ENCODE results near the gene PTPRJ. TPM values are rescaled to one million over a fixed set of nuclear protein-coding genes. Genes with fewer than 3 reads are reported as not detected.

The PTPRJ gene
- total RNA-seq, 1 donor from 2014 or later, result 18.9 TPM

DNA sequence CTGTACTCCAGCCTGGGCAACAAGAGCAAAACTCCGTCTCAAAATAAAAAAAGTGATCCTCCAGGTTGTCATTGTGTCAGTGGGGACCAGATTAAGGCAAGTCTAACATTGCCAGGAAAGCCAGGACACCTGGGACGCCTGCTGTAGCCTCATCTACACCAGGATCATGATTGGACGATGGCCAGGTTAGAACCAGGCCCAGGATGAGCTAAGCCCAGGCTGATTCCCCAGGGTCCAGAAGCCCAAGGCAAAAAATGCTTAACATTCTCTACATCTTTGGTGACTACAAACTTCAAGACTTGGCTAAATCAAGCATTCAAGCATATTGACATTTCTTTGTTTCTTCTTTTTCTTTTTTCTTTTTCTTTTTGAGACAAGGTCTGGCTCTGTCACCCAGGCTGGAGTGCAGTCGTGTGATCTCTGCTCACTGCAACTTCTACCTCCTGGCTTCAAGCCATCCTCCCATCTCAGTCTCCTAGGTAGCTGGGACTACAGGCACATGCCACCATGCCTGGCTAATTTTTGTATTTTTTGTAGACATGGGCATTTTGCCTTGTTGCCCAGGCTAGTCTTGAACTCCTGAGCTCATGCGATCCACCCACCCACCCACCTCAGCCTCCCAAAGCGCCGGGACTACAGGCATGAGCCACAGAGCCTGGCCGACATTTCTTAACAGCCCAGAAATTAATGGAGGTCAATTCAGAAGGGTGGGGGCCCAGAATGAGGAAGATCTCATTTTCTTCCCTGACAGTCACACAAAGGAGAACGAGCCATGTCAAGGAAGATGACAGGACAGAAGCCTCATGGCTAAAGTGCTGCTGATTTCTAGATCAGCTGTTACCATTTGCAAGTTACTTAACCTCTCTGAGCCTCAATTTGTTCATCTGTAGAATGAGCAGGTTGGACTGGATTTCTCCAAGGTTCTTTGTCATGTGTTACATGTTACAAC lies 12.5 kb upstream of the PTPRJ start:
- Mint-ChIP-seq H3K4me1 (ENCODE audit: low read depth) (no peaks in the 10 kb centered on the region), H3K27ac (no peak overlapping the region), H3K27me3 (peaks cover 3% of the 10 kb centered on the region), H3K4me3 (ENCODE audit: low read depth) (no peak overlapping the region), H3K36me3 (ENCODE audit: insufficient read depth) (no peaks in the 10 kb centered on the region), H3K9me3 (ENCODE audit: low read depth) (no peaks in the 10 kb centered on the region)
- no peak for DNase-seq (ENCODE audit: low spot score, unreplicated experiment)
- TF ChIP-seq, protein P1, sequence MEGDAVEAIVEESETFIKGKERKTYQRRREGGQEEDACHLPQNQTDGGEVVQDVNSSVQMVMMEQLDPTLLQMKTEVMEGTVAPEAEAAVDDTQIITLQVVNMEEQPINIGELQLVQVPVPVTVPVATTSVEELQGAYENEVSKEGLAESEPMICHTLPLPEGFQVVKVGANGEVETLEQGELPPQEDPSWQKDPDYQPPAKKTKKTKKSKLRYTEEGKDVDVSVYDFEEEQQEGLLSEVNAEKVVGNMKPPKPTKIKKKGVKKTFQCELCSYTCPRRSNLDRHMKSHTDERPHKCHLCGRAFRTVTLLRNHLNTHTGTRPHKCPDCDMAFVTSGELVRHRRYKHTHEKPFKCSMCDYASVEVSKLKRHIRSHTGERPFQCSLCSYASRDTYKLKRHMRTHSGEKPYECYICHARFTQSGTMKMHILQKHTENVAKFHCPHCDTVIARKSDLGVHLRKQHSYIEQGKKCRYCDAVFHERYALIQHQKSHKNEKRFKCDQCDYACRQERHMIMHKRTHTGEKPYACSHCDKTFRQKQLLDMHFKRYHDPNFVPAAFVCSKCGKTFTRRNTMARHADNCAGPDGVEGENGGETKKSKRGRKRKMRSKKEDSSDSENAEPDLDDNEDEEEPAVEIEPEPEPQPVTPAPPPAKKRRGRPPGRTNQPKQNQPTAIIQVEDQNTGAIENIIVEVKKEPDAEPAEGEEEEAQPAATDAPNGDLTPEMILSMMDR (IDR thresholded peaks at IDR 0.05; ENCODE audit: unreplicated experiment), result no peak

DNA sequence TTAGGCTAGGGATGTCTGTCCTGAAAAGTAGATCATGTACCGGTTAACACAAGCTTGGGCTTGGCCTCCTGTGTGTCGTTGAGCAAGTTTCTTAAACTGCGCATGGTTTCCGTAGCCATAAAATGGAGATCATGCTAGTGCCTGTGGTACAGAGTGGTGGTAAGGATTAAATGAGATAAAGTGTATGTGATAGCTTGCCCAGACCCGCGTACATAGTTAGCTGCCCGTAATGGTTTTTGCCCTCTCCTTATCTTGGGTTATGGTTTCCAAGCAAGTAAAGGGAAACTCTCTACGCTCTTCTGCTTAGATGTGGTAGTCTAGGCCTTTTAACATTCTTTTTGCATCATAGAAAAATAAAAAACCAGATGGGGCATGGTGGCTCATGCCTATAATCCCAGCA lies 11.0 kb upstream of the PTPRJ start:
- peaks cover 3% of the 10 kb centered on the region for H3K27me3 Mint-ChIP-seq
- H3K27ac Mint-ChIP-seq, result no peak overlapping the region
- H3K9me3 Mint-ChIP-seq (ENCODE audit: low read depth), result no peaks in the 10 kb centered on the region
- H3K4me3 Mint-ChIP-seq (ENCODE audit: low read depth), result no peak overlapping the region
- no peaks in the 10 kb centered on the region for H3K4me1 Mint-ChIP-seq (ENCODE audit: low read depth)
- no peaks in the 10 kb centered on the region for H3K36me3 Mint-ChIP-seq (ENCODE audit: insufficient read depth)
- DNase-seq (ENCODE audit: low spot score, unreplicated experiment), result no peak
- TF ChIP-seq, protein P1 (IDR thresholded peaks at IDR 0.05; ENCODE audit: unreplicated experiment), result no peak

DNA sequence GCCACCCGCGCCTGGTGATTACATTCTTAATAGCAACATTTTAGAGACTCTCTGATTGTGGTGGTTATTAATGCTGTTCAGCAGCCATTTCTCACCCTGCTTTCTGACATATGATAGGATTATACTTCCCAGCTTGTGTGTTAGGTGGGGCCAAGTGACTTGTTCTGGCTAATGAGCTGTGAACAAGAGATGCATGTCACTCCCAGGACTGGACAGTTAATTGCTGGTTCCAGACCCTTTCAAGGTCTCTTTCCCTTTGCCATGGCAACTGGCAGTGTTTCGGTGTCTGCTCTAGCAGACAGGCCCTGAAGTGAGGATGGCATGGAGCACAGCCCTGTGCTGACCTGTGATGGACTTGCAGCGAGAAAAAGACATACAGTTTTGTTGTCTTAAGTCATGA lies 8.9 kb upstream of the PTPRJ start:
- Mint-ChIP-seq H3K27me3 (peaks cover 3% of the 10 kb centered on the region), H3K27ac (no peak overlapping the region), H3K9me3 (ENCODE audit: low read depth) (no peaks in the 10 kb centered on the region), H3K4me1 (ENCODE audit: low read depth) (no peaks in the 10 kb centered on the region), H3K36me3 (ENCODE audit: insufficient read depth) (no peaks in the 10 kb centered on the region), H3K4me3 (ENCODE audit: low read depth) (no peak overlapping the region)
- TF ChIP-seq, protein P1 (IDR thresholded peaks at IDR 0.05; ENCODE audit: unreplicated experiment), result no peak
- DNase-seq (ENCODE audit: low spot score, unreplicated experiment), result no peak

DNA sequence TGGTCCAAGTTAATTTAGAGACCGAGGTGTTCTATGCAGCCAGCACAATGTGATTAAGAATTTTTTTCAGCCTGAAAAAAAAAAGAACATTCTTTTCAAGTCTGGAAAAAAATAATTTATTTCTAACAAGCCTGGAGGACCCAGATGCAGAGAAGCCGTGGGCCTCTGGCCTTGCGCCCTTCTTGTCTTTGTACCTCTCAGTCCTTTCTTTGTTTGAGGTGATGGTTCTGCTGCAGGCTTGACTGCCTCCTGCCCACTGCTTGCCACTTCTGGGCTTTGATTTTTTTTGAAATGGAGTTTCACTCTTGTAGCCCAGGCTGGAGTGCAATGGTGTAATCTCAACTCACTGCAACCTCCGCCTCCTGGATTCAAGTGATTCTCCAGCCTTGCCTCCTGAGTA lies 7.2 kb upstream of the PTPRJ start:
- Mint-ChIP-seq H3K4me1 (ENCODE audit: low read depth) (no peaks in the 10 kb centered on the region), H3K27me3 (peaks cover 8% of the 10 kb centered on the region), H3K4me3 (ENCODE audit: low read depth) (no peak overlapping the region), H3K9me3 (ENCODE audit: low read depth) (no peaks in the 10 kb centered on the region), H3K27ac (no peak overlapping the region), H3K36me3 (ENCODE audit: insufficient read depth) (no peaks in the 10 kb centered on the region)
- DNase-seq (ENCODE audit: low spot score, unreplicated experiment), result no peak
- TF ChIP-seq, protein P1 (IDR thresholded peaks at IDR 0.05; ENCODE audit: unreplicated experiment), result no peak

DNA sequence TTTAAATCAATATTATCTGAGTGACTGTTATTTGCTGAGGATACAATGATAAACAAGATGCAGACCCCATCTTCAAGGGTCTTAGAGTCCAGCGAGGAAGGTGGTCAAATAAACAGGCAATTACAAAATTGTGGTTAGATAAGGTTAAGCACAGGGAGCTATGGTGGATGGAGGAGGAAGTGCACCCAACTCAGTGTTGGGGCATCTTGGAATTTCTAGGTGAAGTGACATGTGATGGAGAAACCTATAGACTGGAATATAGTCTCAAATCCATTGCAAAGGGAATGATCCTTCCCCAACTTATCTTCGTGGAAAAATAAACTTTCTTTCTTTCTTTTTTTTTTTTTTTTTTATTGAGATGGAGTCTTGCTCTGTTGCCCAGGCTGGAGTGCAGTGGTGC lies 3.4 kb upstream of the PTPRJ start:
- H3K4me3 Mint-ChIP-seq (ENCODE audit: low read depth), result no peak overlapping the region
- no peak overlapping the region for H3K27ac Mint-ChIP-seq
- H3K4me1 Mint-ChIP-seq (ENCODE audit: low read depth), result peaks cover 5% of the 10 kb centered on the region
- DNase-seq (ENCODE audit: low spot score, unreplicated experiment), result no peak
- TF ChIP-seq, protein P1 (IDR thresholded peaks at IDR 0.05; ENCODE audit: unreplicated experiment), result no peak
- peaks cover 13% of the 10 kb centered on the region for H3K27me3 Mint-ChIP-seq
- no peaks in the 10 kb centered on the region for H3K36me3 Mint-ChIP-seq (ENCODE audit: insufficient read depth)
- H3K9me3 Mint-ChIP-seq (ENCODE audit: low read depth), result no peaks in the 10 kb centered on the region
